CD1c-positive myeloid dendritic cell (primary cell): ENCODE results near the gene GRID1.
A peak's percentile ranks its signal among the peaks of the same experiment; 100 is the strongest.

ENCODE experiments used
- DNase-seq: peaks from one replicate; pipeline ENCODE4 v3.0.0-alpha.2; 2016; ENCODE audit errors: extremely low spot score

Gene GRID1

DNA sequence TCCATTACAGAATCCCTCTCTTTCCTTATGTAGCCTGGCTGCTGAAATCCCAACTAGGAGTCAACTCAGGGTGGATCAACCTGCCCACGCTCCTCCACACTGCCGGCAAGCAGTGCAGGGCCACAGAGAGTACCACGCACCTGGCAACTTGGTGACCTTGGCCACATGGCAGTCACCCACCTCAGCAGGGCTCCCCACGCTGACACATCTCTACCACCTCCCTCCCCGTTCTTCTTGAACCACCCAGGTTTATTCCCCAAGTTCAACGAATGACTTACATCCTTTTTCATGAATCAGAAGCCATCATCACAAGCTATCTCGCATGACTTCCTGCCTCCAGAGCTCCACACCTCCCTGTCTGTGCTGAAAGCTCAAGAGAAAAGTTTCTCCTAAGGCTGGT, 153.4 kb downstream of the GRID1 start:
- no peak for DNase-seq

DNA sequence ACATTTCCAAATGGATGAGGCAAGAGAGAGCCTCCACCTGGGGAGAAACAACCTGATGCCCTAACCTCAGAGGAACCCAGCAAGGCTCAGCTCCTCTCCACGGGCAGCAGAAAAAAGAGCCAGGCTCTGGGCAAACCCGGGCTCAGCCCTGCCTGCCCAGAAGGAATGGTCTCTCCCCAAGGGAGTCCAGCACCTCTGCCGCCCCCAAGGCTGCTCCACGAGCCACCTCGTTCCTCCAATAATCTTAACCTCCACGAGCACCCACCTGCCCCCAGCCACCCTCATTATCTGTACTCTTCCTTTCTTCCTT, 154.2 kb downstream of the GRID1 start:
- no peak for DNase-seq

DNA sequence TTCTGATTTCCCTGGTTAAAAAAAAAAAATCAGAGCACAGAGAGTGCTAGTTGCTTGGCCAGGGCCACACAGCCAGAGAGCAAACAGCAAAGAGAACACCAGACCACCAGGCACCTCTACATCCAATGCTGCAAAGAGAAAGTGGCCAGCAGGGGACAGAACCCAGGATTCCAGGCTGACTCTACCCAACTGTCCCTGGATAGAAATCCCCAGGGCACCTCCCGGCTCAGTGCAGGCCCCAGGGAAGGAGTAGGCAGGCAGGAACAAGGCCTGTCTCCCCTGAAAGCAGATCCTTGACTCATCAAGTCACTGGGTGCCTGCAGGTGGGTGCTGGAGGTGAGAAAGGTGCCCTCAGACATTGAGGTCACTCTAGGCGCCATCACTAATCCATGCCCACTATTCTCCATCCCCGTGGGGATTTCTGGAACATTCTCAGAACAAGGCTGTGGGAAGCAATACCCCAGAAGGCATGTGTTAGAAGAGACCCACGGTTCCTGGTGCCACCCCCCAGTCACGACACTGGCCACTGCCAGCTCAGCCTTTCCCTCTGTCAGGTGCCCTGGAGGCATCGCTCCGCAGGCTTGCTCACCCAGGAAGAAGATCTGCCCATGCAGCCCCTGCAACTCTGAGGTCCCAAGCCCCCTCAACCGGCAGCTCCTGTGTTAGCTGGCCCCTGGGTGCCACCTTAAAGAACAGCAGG, 154.8 kb downstream of the GRID1 start:
- DNase-seq: no peak

DNA sequence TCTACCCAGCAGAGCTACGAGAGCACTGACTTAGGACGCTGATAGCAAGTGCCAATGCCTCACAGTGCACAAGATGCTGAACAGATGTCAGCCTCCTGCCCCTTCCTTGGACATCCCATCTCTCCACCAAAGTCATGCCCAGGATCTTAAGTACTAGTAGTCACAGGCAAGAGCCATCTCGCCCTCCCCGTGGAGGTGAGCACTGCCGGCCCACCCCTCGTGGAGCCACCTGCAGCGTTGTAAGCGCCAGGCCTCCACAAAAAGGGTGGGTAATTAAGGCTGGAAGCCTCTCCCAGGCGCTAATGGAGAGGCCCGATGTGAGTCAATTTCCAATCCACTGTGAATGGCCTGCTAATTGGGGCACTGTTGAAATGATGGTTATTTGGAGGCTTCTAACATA, 156.2 kb downstream of the GRID1 start:
- DNase-seq: no peak

DNA sequence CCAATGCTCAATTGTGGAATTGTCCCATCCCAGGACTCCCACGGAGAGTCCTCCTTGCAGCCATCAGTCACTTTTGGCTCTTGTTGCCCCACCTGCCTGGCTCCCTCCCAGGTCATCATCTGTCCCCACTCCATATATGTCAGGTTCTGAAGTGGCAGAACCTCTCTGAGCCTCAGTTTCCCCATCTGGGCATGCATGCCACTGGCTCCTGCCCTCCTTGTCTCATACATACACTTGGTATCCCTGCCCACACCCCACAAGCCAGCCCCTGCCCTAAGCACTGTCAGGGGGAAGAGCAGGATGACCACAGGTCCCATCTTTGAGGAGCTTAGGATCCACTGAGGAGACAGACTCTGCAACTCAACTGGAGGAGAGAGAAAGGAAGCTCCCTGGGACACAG, 156.9 kb downstream of the GRID1 start:
- DNase-seq: no peak

DNA sequence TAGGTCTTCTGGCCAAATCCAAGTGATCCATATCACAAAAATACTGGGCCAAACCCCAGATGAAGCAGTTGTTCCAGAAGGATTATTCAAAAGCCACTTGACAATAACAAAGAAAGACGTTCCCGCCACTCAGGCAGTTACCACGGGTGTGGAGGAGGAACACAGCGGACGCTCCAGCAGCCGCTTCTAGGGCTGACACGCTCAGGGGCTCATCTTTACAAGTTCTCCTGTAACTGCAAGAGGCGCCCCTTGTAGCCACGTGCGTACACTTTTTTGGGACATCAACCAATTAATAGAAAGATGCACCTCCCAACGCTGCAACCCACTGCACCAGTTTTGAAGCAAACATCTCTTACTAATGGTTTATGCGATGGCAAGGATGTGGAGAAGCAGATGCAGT, 159.4 kb downstream of the GRID1 start:
- no peak for DNase-seq

DNA sequence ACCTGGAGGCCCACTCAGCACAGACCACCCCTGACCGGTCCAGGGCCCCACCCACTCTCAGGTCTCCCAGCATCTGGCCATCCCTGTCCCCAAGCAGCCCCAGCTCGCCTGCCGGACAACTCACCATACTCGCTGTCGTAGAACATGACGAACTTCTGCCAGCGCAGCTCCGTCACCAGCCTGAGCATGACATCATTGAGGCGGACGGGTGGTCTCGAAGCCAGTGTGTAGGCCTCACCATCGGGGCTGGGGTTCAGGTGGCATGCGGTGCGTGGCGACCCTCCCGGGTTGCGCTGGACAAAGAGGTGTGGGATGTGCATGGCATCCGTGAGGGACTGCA, 160.4 kb downstream of the GRID1 start:
- DNase-seq: no peak

DNA sequence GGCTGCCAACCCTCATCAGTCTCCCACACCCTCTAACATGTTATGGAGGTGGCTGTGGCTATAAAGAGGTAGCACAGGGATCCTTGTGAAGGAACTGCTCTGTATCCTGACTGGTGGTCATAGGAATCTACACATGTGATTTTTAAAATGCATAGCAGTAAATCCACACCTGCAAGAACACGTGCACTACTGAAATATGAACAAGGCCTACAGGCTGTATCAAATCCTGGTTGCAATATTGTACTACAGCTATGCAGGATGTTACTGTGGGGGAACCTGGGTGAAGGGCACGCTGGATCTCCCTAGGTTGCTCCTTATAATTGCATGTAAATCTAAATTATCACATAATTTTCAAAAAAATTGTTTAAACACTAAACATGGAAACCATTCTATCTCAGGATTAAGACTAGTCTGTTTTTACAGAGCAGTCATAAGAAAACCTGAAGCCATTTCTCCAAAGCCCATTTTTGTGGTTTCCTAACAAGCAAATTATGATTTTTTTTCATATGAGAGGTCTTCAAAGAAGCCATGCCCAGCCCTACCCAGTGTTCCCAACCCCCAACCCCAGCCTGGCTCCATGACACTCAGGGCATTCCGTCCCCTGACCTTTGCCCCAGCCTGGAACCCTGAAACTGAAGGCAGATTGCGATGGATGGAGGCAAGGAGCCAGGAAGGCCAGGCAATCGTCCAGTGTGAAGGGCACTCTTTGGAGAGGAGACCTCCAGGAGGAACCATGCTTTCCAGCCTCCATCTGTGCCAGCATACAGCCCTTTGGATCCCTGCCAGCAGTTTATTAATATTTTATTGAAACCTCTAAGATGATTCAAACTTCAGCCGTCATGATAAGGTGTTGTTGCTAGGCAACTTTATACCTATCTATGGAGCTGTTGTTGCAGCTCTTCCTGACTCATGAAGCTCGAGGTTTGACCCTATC, 161.0 kb downstream of the GRID1 start:
- DNase-seq: no peak

DNA sequence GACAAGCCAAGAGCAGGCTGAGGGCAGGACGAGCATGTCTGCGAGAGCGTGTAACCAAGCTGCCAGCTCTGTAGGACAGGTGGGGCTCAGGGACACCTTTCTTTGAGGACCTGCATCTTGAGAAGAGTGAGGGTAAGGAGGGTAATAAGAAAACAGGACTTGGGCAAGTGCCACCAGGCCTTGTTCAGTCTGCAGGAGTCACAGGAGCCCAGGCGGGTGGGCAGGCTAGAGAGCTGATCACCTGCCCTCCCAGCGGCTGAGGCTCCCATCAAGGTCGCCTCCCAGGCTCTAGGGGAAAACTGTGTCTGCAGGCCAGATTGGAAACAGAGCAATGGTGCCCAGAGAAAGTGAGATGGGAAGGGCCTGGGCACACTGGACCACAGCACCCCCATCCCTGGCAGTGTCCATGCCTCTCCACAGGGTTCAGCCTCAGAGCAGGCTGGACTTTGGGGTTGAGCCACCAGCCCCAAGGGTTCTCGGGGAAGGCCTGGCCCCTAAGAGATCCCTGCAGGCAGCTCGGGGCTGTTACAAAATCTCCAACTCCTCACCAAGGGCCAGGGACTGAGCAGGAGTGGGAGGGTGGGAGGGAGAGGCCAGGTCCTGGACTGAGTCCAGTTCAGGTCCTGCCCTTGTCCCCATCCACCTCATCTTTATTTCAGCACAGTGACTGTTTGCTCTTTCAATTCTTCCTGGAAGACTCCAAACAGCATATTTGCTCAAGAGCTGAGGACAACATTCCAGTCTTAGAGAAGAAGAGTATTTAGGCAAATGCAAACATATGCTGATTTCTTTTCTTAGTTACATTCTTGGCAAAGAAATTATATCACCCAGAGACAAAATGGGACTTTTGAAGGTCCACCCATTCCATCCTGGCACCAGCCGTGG, 161.9 kb downstream of the GRID1 start:
- DNase-seq: no peak

DNA sequence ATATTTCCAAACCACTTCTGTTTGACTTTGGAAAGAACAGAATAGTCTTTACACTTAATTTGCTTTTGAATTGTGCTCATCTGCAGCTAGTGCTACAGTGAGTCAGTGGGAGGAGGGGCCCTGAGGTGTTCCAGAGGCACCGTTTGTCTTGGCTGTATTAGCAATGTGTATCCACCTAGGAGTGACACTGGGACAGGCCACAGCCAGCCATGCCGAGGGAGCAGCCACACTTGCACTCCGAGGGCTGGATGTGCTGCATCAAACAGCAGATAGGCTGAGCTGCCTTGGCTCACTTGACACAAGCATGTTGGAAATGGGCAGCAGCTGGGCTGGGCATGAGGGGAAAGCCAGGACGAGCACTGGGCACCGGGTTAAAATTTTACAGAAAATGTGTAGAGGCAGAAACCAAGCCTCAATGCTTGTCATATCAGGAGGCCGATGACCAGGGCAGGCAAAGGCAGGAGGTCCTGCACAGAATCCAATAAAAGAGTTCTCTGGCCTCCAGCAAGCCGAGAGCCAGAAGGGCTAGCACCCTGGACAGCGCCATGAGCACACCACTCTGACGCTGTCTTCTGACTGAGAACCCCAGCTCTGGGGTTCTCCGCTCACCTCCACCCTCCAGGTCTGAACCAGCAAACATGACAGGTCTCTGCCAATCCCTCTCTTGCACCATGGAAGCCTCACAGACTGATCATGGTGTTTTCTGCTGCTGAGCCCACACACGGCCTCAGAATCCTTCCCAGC, 163.3 kb downstream of the GRID1 start:
- peak; percentile 6 for DNase-seq

DNA sequence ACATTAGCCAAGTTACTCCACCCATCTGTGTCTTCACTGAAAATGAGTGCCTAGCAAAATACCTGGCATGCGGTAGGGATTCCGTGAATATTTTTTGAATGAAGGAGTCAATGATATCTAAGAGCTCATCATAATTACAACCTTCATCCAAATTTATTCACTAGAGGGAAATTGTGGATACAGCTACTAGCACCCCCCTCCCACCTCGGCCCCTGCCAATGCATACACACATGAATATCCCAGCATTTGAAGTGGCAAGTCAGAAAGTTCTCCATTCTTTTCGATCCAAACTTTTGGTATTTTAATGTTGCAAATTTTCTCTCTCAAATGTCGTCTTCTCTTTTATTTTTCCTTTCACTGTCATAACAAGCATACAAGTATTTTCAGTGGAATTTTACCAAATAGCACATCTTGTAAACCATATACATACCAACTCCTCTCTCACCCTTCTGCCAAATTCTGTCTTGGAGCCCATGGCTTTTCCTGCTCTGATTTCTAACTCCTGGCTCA, 164.3 kb downstream of the GRID1 start:
- no peak for DNase-seq

DNA sequence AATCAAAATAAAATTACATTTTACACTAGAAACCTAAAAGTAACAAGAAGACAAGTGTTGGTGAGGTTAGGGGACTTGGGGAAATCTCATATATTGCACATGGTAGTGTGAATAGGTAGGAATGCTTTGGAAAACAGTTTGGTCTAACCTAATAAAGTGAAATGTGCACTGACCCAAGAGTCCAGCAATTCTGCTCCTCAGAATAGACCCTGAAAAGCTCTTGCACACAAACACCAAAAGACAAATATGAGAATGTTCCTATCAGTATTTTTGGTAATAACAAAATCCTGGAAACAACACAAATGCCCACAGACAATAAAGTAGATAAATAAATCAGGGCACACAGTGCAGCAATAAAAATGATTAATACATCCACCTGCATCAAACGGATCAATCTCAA, 165.7 kb downstream of the GRID1 start:
- DNase-seq: no peak

DNA sequence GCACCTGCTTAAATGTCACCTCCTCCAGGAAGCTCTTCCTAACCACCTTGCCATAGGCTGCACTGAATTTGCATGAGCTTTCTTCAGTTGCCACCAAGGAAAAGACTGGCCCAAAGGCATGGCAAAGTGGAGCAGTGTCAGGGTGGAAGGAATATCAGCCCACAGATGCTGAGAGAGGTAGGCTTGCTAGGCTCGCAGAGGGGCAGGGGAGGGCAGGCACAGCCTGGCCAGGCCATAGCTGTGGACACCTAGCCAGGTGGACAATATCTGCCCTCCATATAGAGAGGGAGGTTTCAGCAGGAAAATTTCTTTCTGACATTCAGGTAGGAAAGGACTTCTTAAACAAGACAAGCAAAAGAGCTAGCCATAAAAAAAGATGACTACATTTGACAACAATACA, 166.3 kb downstream of the GRID1 start:
- DNase-seq: no peak

DNA sequence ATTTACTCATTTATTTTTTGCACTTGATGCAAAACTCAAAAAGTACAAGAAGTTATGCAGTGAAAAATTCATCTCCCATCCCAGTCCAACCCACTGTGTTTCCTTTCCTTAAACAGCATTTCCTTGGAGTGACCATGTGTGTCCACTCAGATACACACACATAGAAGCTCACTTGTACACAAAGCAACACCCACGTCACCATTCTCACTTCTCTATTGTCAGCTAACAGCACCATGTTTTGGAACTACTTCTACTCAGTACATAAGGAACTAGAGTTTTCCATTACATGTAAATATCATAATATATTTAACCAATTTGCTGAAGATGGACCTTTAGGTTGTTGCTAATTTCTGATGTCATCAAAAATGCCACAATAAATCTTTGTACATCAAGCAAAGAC, 167.6 kb downstream of the GRID1 start:
- DNase-seq: peak; percentile 66

DNA sequence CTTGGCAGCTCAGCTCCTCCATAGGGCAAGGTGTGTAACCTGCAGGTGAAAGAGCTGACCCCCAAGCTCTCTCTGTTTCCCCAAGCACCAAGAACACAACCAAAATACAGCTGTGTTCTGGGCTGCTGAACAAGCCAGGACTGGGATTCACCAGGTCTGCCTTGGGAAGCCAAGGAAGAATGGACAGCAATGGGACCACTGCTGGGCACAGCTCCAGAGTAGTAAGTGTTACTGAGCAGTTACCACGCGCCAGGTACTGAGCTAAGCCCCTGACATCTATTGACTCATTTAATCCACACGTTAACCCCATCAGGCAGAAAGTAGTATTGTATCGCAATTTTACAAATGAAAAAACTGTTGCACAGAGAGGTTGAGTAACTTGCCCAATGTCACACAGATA, 168.3 kb downstream of the GRID1 start:
- no peak for DNase-seq

DNA sequence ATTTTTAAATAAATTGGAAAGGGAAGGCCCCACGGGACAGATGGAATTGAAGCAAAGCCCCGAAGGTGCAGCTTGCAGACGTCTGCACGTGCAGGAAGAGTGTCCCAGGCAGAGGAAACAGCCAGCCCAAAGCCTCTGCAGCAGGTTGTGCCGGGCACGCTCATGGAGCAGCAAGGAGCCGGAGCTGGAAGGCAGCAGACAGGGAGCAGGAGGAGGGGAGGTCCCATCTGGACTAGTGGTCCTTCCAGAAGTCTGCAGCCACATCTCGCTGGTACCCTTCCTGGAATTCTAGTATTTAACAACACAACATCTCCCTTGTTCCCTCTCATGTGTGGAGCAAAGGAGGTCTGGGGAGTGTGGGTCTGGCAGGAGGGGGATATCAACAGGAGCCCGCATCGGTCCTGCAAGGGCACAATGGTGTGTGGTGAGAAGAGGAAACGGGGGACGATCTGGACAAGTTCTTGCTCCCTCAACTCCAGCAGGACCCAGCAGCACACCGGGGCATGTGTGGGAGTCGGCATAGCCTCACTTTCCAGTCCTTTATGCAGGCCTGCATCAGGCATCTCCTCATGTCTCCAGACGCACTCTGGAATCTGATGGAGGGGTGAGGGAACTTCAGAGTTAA, 169.3 kb downstream of the GRID1 start:
- DNase-seq: no peak

DNA sequence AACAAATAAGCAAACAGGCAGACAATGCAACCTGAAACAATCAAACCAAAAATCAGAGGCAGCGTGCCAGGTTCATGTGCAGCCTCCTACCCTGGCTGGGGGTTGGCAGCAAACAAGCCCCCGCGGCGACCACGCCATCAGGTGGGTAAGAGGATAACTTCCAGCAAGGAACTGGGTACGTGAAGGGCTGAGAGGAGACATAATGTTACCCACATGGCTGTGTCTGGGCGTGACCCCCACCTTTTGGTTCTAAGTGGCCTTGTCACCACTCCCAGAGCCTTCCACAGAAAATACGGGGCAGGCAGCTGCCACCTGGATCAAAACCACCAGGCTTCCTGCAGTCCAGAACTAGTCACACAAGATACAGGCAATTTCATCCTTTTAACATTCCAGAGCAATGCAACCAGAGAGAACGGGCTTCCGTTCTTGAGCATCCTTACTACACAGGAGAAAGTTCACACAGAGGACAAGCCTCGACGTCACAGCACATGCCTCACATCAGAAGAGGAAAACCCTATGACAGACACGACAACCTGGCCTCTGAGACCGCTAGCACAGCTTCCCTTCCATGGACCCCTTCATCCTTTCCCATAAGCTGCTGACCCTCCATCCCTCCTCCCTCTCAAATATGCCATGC, 171.0 kb downstream of the GRID1 start:
- no peak for DNase-seq

DNA sequence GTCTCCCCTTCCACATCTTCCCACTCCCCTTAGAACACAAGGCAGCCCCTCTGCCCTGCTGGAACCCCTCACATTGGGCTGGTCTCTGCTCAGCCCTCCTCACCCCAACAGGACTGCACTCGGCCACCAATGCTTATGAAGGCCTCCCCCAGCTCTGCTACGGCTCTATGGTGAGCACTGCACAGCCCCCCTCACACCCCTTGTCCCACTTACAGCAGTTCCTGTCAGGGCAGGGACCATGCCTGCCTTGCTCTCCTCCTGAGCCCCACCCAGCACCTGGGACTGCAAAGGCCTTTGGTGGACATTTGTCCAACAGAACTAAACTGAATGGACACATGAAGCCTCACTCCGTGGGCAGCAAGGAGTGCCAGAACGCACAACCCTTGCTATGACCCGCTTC, 171.9 kb downstream of the GRID1 start:
- DNase-seq: no peak

DNA sequence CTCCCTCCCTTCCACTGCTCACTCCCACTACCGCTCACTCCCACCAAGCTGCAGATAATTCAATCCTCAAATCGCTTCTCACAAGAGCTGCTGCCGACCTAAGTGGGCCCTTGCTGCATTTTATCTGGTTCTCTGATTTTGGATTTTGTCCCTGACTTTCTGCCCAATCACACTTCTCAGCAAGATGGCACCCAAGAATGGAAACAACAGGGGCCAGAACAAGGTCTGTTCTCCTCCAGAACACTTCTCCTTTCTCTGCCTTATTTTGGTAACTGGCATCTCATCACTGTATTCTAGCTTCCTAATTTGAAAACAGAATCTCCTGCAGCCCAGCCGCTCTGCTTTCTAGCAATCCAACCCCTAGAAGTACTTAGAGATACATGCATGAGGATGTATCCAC, 172.8 kb downstream of the GRID1 start:
- DNase-seq: no peak

DNA sequence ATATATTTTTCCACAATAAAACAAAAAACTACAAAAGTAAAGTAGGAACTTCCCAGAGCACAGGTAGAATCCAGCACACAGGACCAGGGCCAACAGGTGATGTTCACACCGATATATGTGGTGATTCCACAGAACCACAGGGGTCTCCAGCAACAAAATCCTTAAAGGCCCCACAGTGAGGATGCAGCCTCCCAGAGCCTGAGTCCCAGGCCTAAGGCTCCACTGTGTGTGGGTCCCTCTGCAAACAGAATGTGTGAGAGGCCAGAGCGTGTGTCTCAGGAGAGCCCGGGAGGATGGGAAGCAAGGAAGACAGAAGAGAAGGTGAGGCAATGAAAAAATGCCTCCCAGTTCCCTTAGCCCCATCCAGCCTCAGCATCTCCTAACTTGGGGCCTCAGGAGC, 173.9 kb downstream of the GRID1 start:
- no peak for DNase-seq

DNA sequence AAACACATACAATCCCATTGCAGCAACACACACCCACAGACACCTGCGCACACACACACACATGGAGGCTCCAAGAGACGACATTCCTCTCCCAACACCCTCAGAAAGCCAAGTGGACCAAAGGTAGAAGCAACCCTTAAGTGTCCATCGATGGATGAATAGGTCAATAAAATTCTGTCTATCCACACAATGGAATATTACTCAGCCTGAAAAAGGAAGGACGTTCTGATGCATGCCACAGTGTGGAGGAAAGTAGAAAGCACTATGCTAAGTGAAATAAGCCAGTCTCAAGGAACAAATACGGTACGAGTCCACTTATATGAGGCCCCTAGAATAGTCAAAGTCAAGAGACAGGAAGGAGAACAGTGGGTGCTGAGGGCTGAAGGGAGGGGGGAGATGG, 174.4 kb downstream of the GRID1 start:
- no peak for DNase-seq
